K562 (cell line): ENCODE measurements around the gene ARSK. TPM values are rescaled to one million over a fixed set of nuclear protein-coding genes. Genes with fewer than 3 reads are reported as not detected.
A peak's percentile ranks its signal among the peaks of the same experiment; 100 is the strongest.

ENCODE experiments used
- FIP1L1 ChIP-seq: fragments of 200-400 bp; formaldehyde crosslinking; IDR thresholded peaks from 2 replicates; pipeline ENCODE4 v1.6.1; 2018; ENCODE audit warnings: mild to moderate bottlenecking, low read depth, low read length; ENCODE audit not compliant: poor library complexity, severe bottlenecking
- FOXJ3 ChIP-seq: sonication (generic); formaldehyde crosslinking; IDR thresholded peaks from 2 replicates; pipeline ENCODE4 v1.4.0; 2020; ENCODE audit warnings: mild to moderate bottlenecking, missing genetic modification reagents
- KDM5B ChIP-seq: fragments of 200-600 bp; sonication (generic); IDR thresholded peaks from 2 replicates; pipeline ENCODE4 v1.6.1; 2012; ENCODE audit warnings: low read depth, mild to moderate bottlenecking, moderate library complexity, low read length, control low read depth, inconsistent platforms; ENCODE audit not compliant: insufficient replicate concordance
- NBN ChIP-seq: fragments of 450-650 bp; IDR thresholded peaks from 2 replicates; pipeline ENCODE4 v1.6.1; 2016; ENCODE audit warnings: low read depth, mild to moderate bottlenecking
- NR1H2 ChIP-seq: sonication (generic); formaldehyde crosslinking; IDR thresholded peaks from 2 replicates; pipeline ENCODE4 v1.4.0; 2020; ENCODE audit warnings: mild to moderate bottlenecking, missing genetic modification reagents
- POLR2AphosphoS2 ChIP-seq: IDR thresholded peaks from 2 replicates; pipeline ENCODE4 v1.6.1; 2012; ENCODE audit warnings: low read length, improper control_type of control experiment
- SETDB1 ChIP-seq: IDR thresholded peaks from one replicate; pipeline ENCODE4 v1.6.1; 2012; ENCODE audit warnings: low read length, control low read depth, inconsistent platforms
- SRSF9 ChIP-seq: fragments of 200-400 bp; formaldehyde crosslinking; IDR thresholded peaks from 2 replicates; pipeline ENCODE4 v1.6.1; 2017; ENCODE audit warnings: low read depth, low read length, borderline replicate concordance
- ZFPM2 ChIP-seq: fragments of 250-450 bp; sonication (Bioruptor Pico); IDR thresholded peaks from 2 replicates; pipeline ENCODE4 v1.5.1; 2022; ENCODE audit warnings: mild to moderate bottlenecking
- ZNF764 ChIP-seq: fragments of 250-450 bp; sonication (Bioruptor Pico); IDR thresholded peaks from 2 replicates; pipeline ENCODE4 v1.4.0; 2020; ENCODE audit warnings: low read depth, mild to moderate bottlenecking, moderate library complexity
- polyA plus RNA-seq, 8 experiments: library from polyadenylated mRNA; depleted of rRNA in 4 of 8; stranded (reverse) in 5 of 8; unstranded in 3 of 8; fragments of >200 nt; fragmentation: Nextera tagmentation in 2 of 8; fragmentation: Illumina TruSeq in 1 of 8; extraction: Ambion mirVana in 2 of 8; extraction: Trizol in 1 of 8; gene quantifications; 2 replicates each; pipeline versions ENCODE4 v1.2.1 to v1.2.3, GENCODE V29; 2011 to 2014; ENCODE audit warnings: inconsistent platforms in 1 of 8, missing spikeins in 1 of 8
- total RNA-seq, 7 experiments: library from RNA; depleted of rRNA in 6 of 7; stranded (reverse); fragments of >200 nt in 6 of 7; fragmentation: Illumina TruSeq in 2 of 7; extraction: Trizol in 2 of 7; gene quantifications; 2 replicates each; pipeline versions ENCODE4 v1.2.1 to v1.2.3, GENCODE V29; 2011 to 2021; ENCODE audit warnings: low replicate concordance in 1 of 7
- TF ChIP-seq, protein P1 (sequence below), 2 experiments: fragments of 450-650 bp; IDR thresholded peaks; 2 replicates each; pipeline ENCODE4 v1.6.1; 2016
- TF ChIP-seq, protein P2 (sequence below), 2 experiments: IDR thresholded peaks; 2 replicates each; pipeline ENCODE4 v1.6.1; 2011; ENCODE audit warnings: borderline replicate concordance in 1 of 2, control low read depth in 1 of 2, low read depth in 1 of 2, low read length in 1 of 2, mild to moderate bottlenecking in 1 of 2, mixed read lengths in 1 of 2, moderate library complexity in 1 of 2; ENCODE audit not compliant: insufficient read depth in 1 of 2, insufficient read length in 1 of 2, poor library complexity in 1 of 2, severe bottlenecking in 1 of 2; ENCODE audit errors: extremely low read depth in 1 of 2
- TF ChIP-seq, protein P3 (sequence below): sonication (generic); formaldehyde crosslinking; IDR thresholded peaks from 2 replicates; pipeline ENCODE4 v1.4.0; 2020; ENCODE audit warnings: mild to moderate bottlenecking, missing genetic modification reagents
- TF ChIP-seq, protein P4 (sequence below): fragments of 450-650 bp; IDR thresholded peaks from 2 replicates; pipeline ENCODE4 v1.6.1; 2014; ENCODE audit warnings: low read depth, mild to moderate bottlenecking, moderate library complexity, borderline replicate concordance
- TF ChIP-seq, protein P5 (sequence below), 2 experiments: fragments of 250-450 bp in 1 of 2; fragments of 450-650 bp in 1 of 2; sonication (Bioruptor Pico) in 1 of 2; IDR thresholded peaks; 2 replicates each; pipeline versions ENCODE4 v1.6.1 to v1.8.0; 2016 to 2021; ENCODE audit warnings: mild to moderate bottlenecking in 2 of 2, moderate library complexity in 2 of 2, missing compliant biosample characterization in 1 of 2, missing genetic modification characterization in 1 of 2
- TF ChIP-seq, protein P6 (sequence below), 3 experiments: fragments of 200-800 bp in 1 of 3; sonication (Bioruptor generic) in 1 of 3; sonication (generic) in 1 of 3; formaldehyde crosslinking in 1 of 3; IDR thresholded peaks; 2 replicates each; pipeline versions ENCODE4 v1.6.1 to v1.8.0; 2016 to 2022; ENCODE audit warnings: mild to moderate bottlenecking in 2 of 3, missing compliant biosample characterization in 2 of 3, missing genetic modification characterization in 2 of 3, missing genetic modification reagents in 1 of 3

ARSK gene
- total and polyA plus RNA-seq, 9 of the 15 experiments (the other 6 are each of a cell fraction or from before 2014, with no cell fraction given), result 2.7 to 9.4 (median 7.1) TPM

DNA sequence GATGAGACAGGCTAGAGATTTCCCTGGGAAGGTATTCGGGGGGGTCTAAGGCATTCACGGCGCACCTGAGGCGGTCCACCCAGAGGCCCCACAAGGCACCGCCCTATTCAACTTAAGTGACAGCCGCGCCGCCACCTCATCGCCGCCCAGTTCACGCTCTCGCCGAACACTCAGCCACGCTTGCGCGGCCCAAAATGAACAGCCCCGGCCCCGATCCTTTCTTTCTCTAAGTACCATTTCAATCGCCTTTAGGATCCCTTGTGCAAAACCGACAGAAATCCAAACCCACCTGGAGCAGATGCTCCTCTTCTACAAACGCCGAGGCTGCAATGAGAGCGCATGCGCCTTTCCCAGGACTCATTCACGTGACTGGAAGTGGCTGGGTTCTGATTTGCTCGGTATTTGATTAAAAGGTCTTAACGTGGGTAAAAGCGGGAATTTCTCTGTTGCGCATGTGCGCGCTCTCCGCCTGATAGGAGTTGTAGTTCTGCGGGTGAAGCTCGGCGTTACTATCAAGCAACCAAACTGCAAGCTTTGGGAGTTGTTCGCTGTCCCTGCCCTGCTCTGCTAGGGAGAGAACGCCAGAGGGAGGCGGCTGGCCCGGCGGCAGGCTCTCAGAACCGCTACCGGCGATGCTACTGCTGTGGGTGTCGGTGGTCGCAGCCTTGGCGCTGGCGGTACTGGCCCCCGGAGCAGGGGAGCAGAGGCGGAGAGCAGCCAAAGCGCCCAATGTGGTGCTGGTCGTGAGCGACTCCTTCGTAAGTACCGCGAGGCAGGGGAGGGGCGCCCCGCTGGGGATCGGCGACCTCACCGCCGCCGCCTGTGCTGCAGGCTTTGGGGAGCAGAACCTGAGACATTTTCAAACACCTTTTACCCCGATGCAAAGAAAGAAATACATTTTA, at the start of gene ARSK, which contains the start of gene SKIC3 (continued):
- TF ChIP-seq, protein P1, sequence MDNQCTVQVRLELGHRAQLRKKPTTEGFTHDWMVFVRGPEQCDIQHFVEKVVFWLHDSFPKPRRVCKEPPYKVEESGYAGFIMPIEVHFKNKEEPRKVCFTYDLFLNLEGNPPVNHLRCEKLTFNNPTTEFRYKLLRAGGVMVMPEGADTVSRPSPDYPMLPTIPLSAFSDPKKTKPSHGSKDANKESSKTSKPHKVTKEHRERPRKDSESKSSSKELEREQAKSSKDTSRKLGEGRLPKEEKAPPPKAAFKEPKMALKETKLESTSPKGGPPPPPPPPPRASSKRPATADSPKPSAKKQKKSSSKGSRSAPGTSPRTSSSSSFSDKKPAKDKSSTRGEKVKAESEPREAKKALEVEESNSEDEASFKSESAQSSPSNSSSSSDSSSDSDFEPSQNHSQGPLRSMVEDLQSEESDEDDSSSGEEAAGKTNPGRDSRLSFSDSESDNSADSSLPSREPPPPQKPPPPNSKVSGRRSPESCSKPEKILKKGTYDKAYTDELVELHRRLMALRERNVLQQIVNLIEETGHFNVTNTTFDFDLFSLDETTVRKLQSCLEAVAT (IDR thresholded peaks at IDR 0.05), result peak in 1 of 2 experiments; percentile 100; a peak in 2 of 4 replicates
- TF ChIP-seq SRSF9 (no peak), ZFPM2 (CRISPR knock-in tag) (no peak), FOXJ3 (CRISPR knock-in tag) (no peak), FIP1L1 (no peak), NBN (peak; percentile 49), SETDB1 (no peak), KDM5B (peak; percentile 92), POLR2AphosphoS2 (no peak), ZNF764 (CRISPR knock-in tag) (no peak), NR1H2 (CRISPR knock-in tag) (peak; percentile 82; the same call in 1 of the 2 replicates)
- TF ChIP-seq, protein P2, sequence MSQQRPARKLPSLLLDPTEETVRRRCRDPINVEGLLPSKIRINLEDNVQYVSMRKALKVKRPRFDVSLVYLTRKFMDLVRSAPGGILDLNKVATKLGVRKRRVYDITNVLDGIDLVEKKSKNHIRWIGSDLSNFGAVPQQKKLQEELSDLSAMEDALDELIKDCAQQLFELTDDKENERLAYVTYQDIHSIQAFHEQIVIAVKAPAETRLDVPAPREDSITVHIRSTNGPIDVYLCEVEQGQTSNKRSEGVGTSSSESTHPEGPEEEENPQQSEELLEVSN (IDR thresholded peaks at IDR 0.05; ENCODE audit: borderline replicate concordance in 1 of 2, extremely low read depth in 1 of 2, insufficient read depth in 1 of 2, insufficient read length in 1 of 2, low read depth in 1 of 2, low read length in 1 of 2, poor library complexity in 1 of 2, severe bottlenecking in 1 of 2), result peak; percentile 91 to 93
- TF ChIP-seq, protein P3, sequence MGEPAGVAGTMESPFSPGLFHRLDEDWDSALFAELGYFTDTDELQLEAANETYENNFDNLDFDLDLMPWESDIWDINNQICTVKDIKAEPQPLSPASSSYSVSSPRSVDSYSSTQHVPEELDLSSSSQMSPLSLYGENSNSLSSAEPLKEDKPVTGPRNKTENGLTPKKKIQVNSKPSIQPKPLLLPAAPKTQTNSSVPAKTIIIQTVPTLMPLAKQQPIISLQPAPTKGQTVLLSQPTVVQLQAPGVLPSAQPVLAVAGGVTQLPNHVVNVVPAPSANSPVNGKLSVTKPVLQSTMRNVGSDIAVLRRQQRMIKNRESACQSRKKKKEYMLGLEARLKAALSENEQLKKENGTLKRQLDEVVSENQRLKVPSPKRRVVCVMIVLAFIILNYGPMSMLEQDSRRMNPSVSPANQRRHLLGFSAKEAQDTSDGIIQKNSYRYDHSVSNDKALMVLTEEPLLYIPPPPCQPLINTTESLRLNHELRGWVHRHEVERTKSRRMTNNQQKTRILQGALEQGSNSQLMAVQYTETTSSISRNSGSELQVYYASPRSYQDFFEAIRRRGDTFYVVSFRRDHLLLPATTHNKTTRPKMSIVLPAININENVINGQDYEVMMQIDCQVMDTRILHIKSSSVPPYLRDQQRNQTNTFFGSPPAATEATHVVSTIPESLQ (CRISPR knock-in tag), result peak; percentile 63; the same call in 1 of the 2 replicates
- TF ChIP-seq, protein P4, sequence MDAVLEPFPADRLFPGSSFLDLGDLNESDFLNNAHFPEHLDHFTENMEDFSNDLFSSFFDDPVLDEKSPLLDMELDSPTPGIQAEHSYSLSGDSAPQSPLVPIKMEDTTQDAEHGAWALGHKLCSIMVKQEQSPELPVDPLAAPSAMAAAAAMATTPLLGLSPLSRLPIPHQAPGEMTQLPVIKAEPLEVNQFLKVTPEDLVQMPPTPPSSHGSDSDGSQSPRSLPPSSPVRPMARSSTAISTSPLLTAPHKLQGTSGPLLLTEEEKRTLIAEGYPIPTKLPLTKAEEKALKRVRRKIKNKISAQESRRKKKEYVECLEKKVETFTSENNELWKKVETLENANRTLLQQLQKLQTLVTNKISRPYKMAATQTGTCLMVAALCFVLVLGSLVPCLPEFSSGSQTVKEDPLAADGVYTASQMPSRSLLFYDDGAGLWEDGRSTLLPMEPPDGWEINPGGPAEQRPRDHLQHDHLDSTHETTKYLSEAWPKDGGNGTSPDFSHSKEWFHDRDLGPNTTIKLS, result peak; percentile 95
- TF ChIP-seq, protein P5, sequence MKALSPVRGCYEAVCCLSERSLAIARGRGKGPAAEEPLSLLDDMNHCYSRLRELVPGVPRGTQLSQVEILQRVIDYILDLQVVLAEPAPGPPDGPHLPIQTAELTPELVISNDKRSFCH (CRISPR knock-in tag; IDR thresholded peaks at IDR 0.05), result no peak
- TF ChIP-seq, protein P5 (tag; IDR thresholded peaks at IDR 0.05), result 0 out of 2 replicates have a peak, but pooled peaks have one; percentile 46
- TF ChIP-seq, protein P6, sequence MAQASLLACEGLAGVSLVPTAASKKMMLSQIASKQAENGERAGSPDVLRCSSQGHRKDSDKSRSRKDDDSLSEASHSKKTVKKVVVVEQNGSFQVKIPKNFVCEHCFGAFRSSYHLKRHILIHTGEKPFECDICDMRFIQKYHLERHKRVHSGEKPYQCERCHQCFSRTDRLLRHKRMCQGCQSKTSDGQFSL (CRISPR knock-in tag; IDR thresholded peaks at IDR 0.05), result 0 out of 2 replicates have a peak, but pooled peaks have one; percentile 52
- TF ChIP-seq, protein P6 (tag; IDR thresholded peaks at IDR 0.05), result no peak
